HCT116 (cell line): ENCODE data around the gene SPTBN4.

Source experiments
- CEBPB ChIP-seq: IDR thresholded peaks from 2 replicates; pipeline ENCODE4 v1.6.1; 2012; ENCODE audit warnings: low read depth
- EZH2phosphoT487 ChIP-seq: fragments of 200-600 bp; IDR thresholded peaks from 2 replicates; pipeline ENCODE4 v1.6.1; 2018; ENCODE audit warnings: antibody characterized with exemption, borderline replicate concordance
- FOSL1 ChIP-seq: IDR thresholded peaks from 2 replicates; pipeline ENCODE4 v1.6.1; 2012; ENCODE audit warnings: low read depth
- POLR2A ChIP-seq: IDR thresholded peaks from 2 replicates; pipeline ENCODE4 v1.7.0; 2011; ENCODE audit warnings: borderline replicate concordance; ENCODE audit not compliant: insufficient read depth, insufficient read length; ENCODE audit errors: extremely low read depth
- POLR2AphosphoS5 ChIP-seq: IDR thresholded peaks from 2 replicates; pipeline ENCODE4 v1.6.1; 2011; ENCODE audit warnings: mild to moderate bottlenecking, low read depth, low read length, moderate library complexity
- RAD21 ChIP-seq: IDR thresholded peaks from 2 replicates; pipeline ENCODE4 v1.6.1; 2012; ENCODE audit warnings: low read depth, mild to moderate bottlenecking
- SIN3A ChIP-seq: IDR thresholded peaks from 2 replicates; pipeline ENCODE4 v1.6.1; 2012; ENCODE audit warnings: low read depth
- SRF ChIP-seq: IDR thresholded peaks from 2 replicates; pipeline ENCODE4 v1.6.1; 2012; ENCODE audit warnings: low read depth
- YY1 ChIP-seq: IDR thresholded peaks from 2 replicates; pipeline ENCODE4 v1.6.1; 2011; ENCODE audit warnings: low read length, low read depth, moderate library complexity, mild to moderate bottlenecking; ENCODE audit not compliant: insufficient replicate concordance; ENCODE audit errors: extremely low read depth
- ZNF274 ChIP-seq: fragments of 200-500 bp; sonication (Bioruptor generic); IDR thresholded peaks from 2 replicates; pipeline ENCODE4 v1.6.1; 2014; ENCODE audit warnings: mild to moderate bottlenecking, low read depth, low read length, inconsistent platforms
- TF ChIP-seq, protein P1 (sequence below): IDR thresholded peaks from 2 replicates; pipeline ENCODE4 v1.6.1; 2012; ENCODE audit warnings: low read depth
- TF ChIP-seq, protein P2 (sequence below), 3 experiments: fragments of 200-600 bp in 1 of 3; sonication (generic) in 1 of 3; IDR thresholded peaks in 2 of 3; conservative IDR thresholded peaks in 1 of 3; 2 replicates each; pipeline ENCODE4 v1.5.1; 2012 to 2017; ENCODE audit warnings: low read depth in 2 of 3, low read length in 2 of 3, antibody characterized with exemption in 1 of 3, borderline replicate concordance in 1 of 3, control low read depth in 1 of 3, mild to moderate bottlenecking in 1 of 3, mixed read lengths in 1 of 3, mixed run types in 1 of 3, moderate library complexity in 1 of 3; ENCODE audit not compliant: insufficient read depth in 1 of 3
- TF ChIP-seq, protein P3 (sequence below): IDR thresholded peaks from 2 replicates; pipeline ENCODE4 v1.6.1; 2011; ENCODE audit warnings: mild to moderate bottlenecking, low read length, moderate library complexity; ENCODE audit not compliant: insufficient replicate concordance; ENCODE audit errors: extremely low read depth
- TF ChIP-seq, protein P4 (sequence below): IDR thresholded peaks from 2 replicates; pipeline ENCODE4 v1.6.1; 2012

DNA sequence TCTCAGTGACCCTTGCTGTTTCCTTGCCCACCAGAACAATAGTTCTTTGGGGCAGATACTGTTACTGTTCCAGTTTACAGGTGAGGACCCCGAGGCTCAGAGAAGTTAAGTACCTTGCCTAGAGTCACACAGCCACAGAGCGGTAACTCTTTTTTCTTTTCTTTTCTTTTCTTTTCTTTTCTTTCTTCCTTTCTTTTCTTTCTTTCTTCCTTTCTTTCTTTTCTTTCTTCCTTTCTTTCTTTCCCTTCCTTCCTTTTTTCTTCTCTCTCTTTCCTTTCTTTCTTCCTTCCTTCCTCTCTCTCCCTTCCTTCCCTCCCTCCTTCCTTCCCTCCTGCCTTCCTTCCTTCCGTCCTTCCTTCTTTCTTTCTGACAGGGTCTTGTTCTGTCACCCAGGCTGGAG, 48.8 kb upstream of the SPTBN4 start:
- TF ChIP-seq, protein P1, sequence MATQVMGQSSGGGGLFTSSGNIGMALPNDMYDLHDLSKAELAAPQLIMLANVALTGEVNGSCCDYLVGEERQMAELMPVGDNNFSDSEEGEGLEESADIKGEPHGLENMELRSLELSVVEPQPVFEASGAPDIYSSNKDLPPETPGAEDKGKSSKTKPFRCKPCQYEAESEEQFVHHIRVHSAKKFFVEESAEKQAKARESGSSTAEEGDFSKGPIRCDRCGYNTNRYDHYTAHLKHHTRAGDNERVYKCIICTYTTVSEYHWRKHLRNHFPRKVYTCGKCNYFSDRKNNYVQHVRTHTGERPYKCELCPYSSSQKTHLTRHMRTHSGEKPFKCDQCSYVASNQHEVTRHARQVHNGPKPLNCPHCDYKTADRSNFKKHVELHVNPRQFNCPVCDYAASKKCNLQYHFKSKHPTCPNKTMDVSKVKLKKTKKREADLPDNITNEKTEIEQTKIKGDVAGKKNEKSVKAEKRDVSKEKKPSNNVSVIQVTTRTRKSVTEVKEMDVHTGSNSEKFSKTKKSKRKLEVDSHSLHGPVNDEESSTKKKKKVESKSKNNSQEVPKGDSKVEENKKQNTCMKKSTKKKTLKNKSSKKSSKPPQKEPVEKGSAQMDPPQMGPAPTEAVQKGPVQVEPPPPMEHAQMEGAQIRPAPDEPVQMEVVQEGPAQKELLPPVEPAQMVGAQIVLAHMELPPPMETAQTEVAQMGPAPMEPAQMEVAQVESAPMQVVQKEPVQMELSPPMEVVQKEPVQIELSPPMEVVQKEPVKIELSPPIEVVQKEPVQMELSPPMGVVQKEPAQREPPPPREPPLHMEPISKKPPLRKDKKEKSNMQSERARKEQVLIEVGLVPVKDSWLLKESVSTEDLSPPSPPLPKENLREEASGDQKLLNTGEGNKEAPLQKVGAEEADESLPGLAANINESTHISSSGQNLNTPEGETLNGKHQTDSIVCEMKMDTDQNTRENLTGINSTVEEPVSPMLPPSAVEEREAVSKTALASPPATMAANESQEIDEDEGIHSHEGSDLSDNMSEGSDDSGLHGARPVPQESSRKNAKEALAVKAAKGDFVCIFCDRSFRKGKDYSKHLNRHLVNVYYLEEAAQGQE, result no peak
- TF ChIP-seq, protein P2, sequence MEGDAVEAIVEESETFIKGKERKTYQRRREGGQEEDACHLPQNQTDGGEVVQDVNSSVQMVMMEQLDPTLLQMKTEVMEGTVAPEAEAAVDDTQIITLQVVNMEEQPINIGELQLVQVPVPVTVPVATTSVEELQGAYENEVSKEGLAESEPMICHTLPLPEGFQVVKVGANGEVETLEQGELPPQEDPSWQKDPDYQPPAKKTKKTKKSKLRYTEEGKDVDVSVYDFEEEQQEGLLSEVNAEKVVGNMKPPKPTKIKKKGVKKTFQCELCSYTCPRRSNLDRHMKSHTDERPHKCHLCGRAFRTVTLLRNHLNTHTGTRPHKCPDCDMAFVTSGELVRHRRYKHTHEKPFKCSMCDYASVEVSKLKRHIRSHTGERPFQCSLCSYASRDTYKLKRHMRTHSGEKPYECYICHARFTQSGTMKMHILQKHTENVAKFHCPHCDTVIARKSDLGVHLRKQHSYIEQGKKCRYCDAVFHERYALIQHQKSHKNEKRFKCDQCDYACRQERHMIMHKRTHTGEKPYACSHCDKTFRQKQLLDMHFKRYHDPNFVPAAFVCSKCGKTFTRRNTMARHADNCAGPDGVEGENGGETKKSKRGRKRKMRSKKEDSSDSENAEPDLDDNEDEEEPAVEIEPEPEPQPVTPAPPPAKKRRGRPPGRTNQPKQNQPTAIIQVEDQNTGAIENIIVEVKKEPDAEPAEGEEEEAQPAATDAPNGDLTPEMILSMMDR (IDR thresholded peaks at IDR 0.05 in 2 of 3, conservative IDR thresholded peaks at IDR 0.05 in 1 of 3; ENCODE audit: borderline replicate concordance in 1 of 3, insufficient read depth in 1 of 3, low read depth in 2 of 3, low read length in 2 of 3), result no peak
- no peak for TF ChIP-seq EZH2phosphoT487
- no peak for TF ChIP-seq ZNF274
- TF ChIP-seq RAD21, result no peak
- no peak for TF ChIP-seq POLR2A
- TF ChIP-seq POLR2AphosphoS5, result no peak
- TF ChIP-seq YY1, result no peak
- no peak for TF ChIP-seq FOSL1
- no peak for TF ChIP-seq SRF
- TF ChIP-seq, protein P3, sequence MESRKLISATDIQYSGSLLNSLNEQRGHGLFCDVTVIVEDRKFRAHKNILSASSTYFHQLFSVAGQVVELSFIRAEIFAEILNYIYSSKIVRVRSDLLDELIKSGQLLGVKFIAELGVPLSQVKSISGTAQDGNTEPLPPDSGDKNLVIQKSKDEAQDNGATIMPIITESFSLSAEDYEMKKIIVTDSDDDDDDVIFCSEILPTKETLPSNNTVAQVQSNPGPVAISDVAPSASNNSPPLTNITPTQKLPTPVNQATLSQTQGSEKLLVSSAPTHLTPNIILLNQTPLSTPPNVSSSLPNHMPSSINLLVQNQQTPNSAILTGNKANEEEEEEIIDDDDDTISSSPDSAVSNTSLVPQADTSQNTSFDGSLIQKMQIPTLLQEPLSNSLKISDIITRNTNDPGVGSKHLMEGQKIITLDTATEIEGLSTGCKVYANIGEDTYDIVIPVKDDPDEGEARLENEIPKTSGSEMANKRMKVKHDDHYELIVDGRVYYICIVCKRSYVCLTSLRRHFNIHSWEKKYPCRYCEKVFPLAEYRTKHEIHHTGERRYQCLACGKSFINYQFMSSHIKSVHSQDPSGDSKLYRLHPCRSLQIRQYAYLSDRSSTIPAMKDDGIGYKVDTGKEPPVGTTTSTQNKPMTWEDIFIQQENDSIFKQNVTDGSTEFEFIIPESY, result no peak
- TF ChIP-seq CEBPB, result no peak
- no peak for TF ChIP-seq SIN3A
- TF ChIP-seq, protein P4, sequence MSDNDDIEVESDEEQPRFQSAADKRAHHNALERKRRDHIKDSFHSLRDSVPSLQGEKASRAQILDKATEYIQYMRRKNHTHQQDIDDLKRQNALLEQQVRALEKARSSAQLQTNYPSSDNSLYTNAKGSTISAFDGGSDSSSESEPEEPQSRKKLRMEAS, result no peak
